Spleen (tissue), 7 donors: ENCODE data around the gene ANKS3.

Experiments used
- POLR2A ChIP-seq, 3 donors: fragments of 450-650 bp; IDR thresholded peaks; one replicate each; pipeline ENCODE4 v1.5.1; 2017; ENCODE audit warnings: antibody characterized with exemption in 3 of 3, mild to moderate bottlenecking in 1 of 3
- POLR2AphosphoS5 ChIP-seq, 3 donors: sonication (generic); formaldehyde crosslinking; IDR thresholded peaks; one replicate each; pipeline ENCODE4 v1.5.1; 2017; ENCODE audit warnings: antibody characterized with exemption in 3 of 3
- TF ChIP-seq, protein P1 (sequence below), 11 experiments: fragments of 200-600 bp in 7 of 11; fragments of 450-650 bp in 4 of 11; sonication (generic) in 4 of 11; IDR thresholded peaks in 8 of 11; conservative IDR thresholded peaks in 3 of 11; 1 replicate in 7 of 11; 2 replicates in 4 of 11; pipeline versions ENCODE4 v1.4.0 to v1.8.0; 2016 to 2021; ENCODE audit warnings: antibody characterized with exemption in 11 of 11, inconsistent platforms in 4 of 11, mild to moderate bottlenecking in 1 of 11
- donor health status: DM: no; HTN: no; CAD: no; lungs with moderate emphysema.
- donor health status: DM: no; HTN: no; CAD: no.
- donor health status: DM: no; HTN: no; CAD: no.

- TF ChIP-seq POLR2AphosphoS5 (IDR thresholded peaks at IDR 0.05) (peak; percentile 40 to 63 (median 61)), POLR2A (IDR thresholded peaks at IDR 0.05) (no peak)
- TF ChIP-seq, protein P1, sequence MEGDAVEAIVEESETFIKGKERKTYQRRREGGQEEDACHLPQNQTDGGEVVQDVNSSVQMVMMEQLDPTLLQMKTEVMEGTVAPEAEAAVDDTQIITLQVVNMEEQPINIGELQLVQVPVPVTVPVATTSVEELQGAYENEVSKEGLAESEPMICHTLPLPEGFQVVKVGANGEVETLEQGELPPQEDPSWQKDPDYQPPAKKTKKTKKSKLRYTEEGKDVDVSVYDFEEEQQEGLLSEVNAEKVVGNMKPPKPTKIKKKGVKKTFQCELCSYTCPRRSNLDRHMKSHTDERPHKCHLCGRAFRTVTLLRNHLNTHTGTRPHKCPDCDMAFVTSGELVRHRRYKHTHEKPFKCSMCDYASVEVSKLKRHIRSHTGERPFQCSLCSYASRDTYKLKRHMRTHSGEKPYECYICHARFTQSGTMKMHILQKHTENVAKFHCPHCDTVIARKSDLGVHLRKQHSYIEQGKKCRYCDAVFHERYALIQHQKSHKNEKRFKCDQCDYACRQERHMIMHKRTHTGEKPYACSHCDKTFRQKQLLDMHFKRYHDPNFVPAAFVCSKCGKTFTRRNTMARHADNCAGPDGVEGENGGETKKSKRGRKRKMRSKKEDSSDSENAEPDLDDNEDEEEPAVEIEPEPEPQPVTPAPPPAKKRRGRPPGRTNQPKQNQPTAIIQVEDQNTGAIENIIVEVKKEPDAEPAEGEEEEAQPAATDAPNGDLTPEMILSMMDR (IDR thresholded peaks at IDR 0.05 in 8 of 11, conservative IDR thresholded peaks at IDR 0.05 in 3 of 11), result no peak
These were observed 10.6 kb upstream of the ANKS3 start for GRCh38 chr16:4744555-4745273.
